ENCODE measurements around the gene ZNF618.
"Not testable (repeated sequence)": the region's sequence is repeated elsewhere in the genome, so short reads cannot be mapped to it uniquely, and the experiment has no call there.

Gene ZNF618

DNA sequence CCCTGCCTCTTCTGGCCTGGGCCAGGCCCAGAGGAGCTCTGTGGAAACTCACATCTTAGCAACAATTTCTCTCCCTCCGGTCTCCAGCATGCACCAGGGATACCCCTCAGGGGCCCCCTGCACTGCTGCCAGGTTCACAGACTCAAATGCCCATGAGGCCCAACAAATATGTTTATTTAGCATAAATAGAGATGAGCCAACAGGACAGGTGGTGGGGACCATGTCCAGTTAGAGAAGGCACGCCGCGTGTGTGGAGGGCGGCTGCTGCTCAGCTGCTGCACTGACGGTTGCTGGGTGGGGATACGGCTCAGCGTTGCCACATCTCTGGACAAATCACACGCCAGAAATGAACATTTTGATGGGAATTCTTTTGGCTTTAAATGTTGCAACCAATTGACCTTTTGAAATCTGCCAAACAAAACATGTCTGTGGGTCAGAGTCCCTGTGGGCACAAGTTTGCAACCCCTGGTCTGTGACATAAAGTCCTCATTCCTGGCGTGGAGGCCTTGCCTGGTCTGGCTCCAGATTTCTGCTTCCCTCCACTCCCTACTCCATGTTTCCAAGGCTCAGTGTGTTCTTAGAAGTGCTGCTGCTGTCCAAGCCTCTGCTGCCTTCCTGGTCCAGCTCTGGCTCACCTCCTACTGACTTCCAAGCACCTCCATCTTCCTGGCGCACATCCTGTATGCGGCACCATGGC is 113.1 kb downstream of the ZNF618 start:
- FAIRE-seq = no peak

DNA sequence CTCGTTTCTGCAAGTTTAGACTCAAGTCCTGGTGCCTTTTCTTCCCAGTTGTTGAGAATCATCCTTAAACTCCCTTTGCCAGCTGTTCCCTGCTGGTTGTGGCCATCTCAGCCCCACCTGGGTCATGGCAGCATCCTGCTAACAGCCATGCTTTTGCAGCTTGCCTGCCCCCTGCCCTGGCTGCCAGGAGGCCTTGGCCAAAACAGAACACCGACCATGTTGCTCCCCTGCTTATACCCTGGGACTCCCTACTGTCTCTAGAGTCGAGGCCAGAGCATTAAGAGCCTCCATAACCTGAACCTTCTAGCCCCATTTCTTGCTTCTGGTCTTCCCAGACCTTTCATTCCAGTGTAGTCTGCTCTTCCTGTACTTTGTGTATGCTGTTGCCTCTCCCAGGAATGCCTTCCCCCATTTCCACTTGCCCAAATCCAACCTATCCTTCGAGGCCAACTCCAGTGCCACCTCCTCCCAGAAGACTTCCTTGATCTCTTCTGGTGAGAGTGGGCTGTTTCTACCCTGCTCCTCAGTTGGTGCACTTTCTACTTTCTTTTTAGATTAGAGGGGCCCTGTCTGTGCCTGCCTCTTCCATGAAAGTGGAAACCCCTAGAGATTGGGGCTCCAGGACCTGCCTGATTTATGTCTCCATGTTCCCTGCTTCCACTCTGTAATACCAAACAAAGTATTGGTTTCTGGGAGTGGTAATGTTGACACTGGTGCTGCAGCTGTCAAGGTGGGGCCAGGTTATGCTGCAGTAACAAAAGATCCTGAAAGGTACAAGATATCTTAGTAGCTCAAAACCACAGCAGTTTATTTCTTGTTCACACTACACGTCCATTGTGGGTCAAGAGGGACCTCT is 113.8 kb downstream of the ZNF618 start:
- FAIRE-seq = no peak

DNA sequence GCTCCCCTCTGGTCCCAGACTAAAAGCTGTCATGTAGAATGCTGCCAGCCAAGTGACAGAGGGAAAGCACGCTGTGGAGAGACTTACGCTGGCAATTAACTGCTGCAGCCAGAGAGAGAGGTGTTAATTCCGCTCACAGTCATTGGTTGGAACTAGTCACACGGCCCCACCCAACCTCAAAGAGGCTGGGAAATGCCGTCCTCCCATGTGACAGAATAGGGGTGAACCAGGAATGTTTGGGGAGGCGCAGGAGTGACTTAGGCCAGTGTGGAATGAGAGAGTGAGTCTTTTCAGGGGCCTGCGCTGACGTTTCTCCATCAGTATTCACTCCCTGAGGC is 114.4 kb downstream of the ZNF618 start:
- FAIRE-seq = no peak

DNA sequence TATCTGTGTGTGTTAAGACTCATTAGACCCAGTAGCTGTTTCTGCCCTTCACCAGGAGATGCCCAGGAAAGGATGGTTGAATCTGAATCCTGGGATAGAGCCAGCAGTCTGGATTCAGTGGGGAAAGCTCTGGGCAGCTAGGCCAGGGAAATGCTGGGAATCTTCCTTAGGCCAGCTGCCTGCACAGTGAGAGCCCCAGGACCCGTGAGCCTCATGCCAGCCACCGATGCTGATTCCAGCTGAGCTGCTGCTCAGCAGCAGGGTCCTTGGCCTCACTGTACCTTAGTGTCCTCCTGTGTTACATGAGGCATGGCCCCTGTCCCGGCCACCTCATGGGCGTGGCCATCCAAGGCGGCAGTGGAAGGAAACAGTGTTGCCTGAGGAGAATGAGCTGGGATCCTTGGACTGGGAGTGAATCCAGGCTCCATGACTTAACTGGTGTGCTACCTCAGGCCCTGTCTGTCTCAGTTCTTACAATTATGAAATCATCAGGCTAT is 114.9 kb downstream of the ZNF618 start:
- FAIRE-seq = no peak

DNA sequence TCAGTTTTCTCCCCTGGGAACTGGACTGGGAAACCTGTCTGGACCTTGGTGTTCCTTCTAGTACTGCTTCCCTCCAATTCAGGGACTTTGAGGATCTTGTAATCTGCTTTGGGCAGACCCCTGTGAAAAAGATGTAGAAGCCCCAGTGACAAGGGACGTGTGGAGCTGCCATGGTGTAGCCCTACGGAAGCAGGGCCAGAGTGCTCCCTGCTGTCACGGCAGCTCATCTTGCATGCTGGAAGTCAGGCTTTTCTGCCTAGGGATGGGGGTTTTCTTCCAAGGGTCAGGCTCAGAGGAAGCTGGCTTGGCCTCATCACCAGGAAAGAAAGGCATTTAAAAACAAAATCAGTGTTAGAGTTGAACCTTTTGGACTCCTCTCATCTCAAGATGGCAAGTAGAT is 115.6 kb downstream of the ZNF618 start:
- no peak for FAIRE-seq

DNA sequence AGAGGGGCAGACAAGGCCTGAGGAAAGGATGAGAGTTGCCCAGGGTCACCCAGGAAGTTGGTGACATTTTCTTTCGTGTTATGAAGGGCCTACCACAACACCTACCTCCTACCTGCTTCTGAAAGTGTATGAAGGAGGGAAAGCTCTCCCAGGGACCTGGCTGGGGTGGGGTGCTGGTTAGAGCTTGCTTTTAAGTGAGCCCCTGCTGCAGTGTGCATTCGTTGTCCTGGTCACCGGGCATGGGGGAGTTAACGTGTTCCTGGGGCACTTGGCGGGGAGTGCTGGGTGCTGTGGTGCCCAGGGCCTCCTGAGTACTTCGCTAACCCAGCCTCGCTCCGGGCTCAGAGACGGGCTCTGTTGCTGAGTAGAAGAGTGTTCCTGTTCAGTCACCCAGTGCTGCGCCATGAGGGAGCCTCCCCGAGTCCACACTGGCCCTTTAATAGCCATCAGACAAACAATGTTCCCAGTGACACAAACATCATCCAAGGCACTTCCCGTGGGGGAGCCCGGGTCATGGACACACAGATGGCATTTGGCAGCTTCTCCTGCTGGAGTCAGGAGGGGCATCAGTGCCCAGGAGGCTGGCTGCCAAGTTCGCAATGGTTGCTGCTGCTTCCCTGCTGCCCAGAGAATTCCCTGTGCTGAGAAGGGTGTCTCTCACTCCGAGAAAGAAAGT is 116.3 kb downstream of the ZNF618 start:
- no peak for FAIRE-seq

DNA sequence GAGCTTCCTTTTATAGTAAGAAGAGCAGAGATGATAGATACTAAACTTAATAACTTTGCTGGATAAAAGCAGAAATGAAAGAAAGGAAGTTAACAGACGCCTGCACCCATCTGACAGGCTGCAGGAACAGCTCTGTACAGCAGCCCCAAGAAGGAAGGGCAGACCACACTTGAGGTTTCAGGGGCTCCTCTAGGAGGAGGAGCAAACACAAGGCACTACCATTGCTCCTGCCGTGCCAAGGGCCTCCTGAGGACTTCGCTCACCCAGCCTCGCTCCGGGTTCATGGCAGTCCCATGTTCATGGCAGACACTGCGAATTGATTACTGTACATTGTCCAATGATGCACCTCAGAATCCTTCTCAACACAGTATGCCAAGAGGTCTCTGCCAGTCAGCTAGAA is 116.9 kb downstream of the ZNF618 start:
- no peak for FAIRE-seq

DNA sequence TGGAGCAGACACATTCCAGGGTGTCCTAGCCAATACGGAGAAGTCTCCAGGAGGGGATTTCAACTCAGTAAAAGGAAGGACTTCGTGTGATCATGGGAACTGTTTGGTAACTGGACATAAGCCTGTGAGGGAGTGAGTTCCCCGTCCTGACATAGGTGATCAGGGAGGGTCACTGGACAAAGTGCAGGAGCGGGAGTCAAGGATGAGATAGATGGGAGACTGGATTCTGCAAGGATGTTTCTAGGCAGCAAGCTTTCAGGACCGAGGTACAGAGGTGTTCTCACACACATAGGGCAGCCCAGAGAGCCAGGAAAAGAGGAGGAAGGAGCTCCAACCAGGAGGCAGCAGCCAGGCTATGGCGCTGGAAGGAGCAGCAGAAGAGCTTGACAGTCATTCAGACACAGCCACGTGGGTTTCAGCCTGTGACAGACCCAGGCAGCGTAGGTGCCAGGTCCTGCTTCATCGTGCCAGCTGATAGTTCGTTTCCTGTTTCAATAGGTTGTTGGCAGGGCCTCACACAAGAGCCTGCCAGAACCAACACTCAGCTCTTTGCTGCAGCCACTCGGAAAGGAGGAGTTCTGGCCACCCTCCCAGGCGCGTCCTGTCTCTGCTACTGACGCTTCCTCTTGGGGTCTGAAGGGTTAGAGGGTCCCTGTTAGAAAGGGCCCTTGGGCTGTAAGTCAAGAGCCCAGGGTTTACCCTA is 117.9 kb downstream of the ZNF618 start:
- no peak for FAIRE-seq

DNA sequence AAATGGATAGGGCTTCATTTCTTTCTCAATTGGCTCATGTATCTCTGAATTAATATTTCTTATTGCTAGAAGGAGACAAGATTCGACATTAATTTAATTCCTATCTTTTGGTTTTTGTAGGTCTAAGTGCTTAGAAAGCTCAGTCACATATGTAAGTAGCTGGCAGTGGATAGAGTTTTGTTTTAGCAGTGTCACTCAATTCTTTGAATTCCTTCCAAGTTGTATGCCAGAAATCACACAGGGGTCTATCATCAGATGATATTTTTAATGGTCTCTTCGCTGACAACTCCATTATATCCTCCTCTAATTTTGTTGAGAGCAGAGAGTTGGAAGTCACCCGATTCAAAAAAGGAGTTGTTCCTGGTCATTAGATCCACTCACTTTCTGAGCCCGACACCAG is 119.3 kb downstream of the ZNF618 start:
- FAIRE-seq = no peak

DNA sequence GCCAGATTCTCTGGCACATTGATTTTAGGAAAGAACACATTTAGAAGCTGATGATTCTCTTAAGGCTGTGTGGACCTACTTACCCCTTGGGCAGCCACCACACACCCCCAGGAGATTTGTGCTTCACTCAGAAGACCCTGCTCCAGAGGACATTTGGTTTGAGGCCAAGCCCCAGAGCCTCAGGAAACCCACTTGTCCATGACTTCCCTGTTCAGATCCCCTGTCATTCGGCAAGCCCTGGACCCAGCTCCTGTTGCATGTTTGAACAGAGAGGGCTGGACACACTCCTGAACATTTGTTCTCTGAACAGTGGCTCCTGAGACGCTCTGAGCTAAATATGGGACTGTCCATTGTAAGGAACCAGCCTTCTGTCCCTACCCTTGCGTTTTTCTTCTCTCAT is 119.9 kb downstream of the ZNF618 start:
- FAIRE-seq = no peak

DNA sequence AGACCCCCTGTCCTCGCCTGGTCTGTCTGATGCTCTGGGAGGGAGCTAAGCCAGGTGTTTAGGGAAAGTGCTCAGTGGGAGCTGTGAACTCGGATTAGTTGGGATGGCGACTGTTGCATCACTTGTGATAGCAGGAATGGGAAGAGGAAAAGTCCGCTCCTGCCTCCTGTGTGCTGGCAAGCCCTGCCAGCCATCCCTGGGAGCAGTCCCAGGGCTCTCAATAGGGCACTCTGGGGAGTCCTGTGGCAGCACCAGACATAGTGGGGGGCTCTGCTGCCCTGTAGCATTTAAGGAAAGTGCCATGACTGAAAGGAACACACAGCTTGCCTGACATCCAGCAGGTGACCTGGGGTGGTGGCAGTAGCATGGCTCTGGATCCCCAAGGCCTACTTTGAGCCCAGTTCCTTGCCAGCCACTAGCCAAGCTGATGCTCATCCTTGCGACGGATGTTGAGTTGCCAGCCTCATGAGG is 120.5 kb downstream of the ZNF618 start:
- FAIRE-seq = no peak

DNA sequence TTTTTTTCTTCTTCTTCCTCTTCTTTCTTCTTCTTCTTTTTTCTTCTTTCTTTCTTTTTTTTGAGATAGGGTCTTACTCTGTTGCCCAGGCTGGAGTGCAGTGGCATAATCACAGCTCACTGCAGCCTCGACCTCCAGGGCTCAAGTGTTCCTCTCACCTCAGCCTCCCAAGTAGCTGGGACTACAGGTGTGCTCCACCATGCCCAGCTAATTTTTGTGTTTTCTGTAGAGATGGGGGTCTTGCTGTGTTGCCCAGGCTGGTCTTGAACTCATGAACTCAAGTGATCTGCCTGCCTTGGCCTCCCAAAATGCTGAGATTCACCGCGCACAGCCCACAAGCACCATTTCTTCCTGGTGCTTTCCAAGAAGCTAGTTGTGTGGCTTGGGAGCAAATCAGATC is 121.0 kb downstream of the ZNF618 start:
- FAIRE-seq = not testable (repeated sequence)

DNA sequence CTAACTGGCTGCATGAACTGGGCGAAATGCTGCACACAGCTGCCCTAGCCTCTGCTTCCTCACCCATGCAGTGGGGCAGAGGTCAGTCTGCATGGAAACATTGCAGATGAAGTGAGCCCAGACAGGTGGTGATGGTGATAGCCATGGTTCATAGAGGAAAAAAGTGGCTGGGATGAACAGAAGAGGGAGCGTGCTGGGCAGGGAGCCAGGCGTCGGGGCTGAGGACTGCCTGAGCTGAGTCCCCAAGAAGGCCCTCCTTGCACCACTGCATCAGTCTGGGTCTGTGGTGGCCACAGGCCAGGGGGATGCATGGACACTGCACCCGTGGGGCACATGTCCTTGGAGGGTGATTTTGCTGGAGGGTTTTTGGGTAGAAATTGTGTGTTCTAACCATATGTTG is 121.5 kb downstream of the ZNF618 start:
- FAIRE-seq = no peak

DNA sequence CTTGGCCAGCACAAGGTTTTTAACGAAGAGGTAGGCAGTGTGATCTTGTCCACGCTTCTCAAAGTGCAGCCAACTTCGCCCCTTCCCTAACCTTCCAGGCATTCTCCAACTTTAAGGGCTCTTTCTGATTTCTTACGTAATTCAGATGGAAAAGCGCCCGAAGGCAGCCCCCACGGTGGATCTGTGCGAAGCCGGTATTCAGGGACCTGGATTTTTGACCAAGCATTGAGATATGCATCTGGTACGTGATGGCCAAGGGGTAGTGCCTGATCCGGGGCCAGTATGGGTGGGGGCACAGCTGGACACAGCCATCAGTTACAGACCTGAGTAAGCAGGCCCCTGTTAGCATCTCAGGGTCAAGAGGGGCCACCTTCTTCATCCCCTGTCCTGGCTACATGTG is 122.0 kb downstream of the ZNF618 start:
- no peak for FAIRE-seq

DNA sequence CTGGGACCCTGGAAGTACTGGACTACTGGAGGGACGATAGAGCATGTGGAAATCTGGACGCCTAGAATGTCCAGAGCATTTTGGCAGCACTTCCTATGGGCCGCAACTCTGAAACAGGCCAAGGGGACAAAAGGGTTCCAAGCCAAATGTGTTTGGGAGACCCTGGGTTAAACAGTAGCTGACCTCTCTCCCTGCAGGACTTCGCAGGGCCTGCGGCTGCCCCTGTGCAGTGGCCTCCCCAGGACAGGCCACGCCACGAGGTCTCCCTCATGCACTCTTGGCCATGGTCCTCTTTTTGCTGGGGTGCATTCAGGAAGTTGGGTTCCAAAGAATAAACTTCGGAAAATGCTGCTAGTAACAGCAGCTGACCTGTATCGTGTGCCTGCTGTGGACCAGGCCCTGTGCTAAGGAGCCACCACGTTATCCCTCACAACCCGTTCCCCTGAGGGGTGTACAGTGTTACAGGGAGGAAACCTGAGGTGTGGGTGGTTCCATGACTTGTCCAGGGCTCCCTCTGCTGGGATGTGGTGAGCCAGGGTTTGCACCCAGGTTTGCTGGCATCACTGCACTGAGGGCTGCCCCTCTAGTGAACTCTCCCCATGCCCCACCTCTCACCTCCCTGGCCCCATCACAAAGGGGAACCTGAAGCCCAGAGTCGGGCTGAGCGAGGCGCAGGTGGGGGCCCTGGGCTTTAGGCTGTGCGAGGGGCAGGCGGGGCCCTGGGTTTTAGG is 122.6 kb downstream of the ZNF618 start:
- FAIRE-seq = no peak

DNA sequence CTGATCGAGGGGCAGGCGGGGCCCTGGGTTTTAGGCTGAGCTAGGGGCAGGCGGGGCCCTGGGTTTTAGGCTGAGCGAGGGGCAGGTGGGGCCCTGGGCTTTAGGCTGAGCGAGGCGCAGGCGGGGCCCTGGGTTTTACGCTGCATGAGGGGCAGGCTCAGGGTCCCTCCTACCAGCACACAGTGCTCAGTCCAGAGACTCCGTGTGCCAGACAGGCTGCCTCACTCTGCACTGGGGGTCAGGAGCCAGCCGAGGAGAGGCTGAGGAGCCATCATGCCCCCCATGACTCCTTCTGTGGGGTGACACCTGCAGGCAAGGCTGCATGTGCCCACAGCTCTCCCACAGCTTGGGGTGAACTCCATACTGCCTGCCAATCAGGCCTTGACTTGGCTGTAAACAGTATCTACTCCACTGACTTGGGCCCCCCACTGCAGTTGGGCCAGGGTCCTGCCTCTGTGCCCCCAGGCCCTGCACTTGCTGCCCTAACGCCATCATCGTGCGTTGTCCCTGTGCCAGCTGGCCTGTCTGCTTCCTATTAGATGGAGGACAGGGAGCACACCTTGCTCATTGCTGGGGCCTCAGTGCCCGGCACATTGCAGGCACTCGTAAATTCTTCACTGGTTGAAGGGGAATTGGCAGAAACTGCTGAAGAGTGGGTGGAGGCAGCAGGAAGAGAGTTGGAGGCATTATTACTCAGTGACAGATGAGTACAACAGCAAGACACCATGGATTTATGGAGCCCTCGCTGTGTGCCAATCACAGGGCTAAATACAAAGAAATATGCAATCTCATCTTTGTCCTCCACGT is 123.3 kb downstream of the ZNF618 start:
- FAIRE-seq = no peak

DNA sequence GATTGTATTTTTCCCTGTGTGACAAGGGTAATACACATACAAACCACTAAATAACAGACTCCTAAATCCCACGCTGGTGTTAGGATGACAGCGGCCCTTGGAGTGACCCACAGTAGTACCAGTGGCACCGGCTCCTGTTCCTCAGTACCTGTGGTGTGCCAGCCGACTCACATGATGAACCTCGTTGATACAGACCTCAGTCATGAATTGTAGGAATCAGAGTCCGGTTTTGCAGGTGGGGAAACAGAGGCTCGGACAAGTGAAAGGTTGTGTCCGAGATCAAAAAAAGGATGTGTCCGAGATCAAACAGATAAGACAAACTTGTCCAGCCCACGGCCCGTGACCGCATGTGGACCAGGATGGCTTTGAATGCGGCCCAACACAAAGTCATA is 124.0 kb downstream of the ZNF618 start:
- no peak for FAIRE-seq

DNA sequence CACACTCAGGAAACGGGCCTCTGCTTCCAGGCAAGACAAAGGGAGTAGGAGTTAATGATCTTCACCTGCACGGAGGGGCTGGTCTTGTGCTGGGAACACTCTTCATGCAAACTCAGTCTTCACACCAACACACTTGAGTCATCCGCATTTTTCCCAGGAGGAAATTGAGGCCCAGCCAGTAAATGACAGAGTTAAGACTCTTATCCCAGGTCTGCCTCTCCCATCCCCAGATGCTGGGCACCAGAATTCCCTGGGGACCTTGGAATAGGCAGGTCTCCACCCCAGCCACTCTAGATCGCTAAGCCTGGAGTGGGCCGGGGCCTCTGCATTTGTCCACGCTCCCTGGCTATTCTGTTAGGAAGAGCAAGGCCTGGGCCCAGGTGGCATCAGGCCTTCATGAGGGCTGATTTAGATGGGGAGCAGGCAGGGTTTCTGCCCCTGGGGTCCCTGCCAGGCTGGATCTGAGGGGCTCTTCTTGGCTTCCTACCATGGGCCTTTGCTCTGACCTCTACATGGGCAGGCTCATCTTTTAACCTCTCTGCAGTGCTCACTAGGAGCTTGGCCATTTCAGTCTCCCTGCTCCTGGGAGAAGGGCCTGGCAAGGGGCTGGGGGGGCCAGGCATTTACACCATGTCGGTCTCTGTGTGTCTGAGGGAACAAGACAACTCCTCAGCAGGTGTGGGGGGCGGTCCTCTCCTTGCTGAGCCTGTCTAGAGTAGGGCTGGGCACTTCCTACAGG is 124.7 kb downstream of the ZNF618 start:
- FAIRE-seq = no peak

DNA sequence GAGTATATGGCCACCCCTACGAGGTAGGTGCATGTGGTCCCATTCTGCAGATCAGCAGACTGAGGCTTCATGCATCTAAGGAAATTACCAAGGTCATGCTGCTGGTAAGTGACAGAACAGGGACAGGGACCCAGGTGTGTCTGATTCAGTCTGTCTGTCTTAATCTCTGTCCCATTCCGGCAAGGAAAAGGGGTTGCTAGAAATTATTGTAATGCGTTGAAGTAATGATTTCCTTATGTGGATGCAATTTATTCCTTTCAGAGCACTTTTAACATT is 125.2 kb downstream of the ZNF618 start:
- FAIRE-seq = no peak

DNA sequence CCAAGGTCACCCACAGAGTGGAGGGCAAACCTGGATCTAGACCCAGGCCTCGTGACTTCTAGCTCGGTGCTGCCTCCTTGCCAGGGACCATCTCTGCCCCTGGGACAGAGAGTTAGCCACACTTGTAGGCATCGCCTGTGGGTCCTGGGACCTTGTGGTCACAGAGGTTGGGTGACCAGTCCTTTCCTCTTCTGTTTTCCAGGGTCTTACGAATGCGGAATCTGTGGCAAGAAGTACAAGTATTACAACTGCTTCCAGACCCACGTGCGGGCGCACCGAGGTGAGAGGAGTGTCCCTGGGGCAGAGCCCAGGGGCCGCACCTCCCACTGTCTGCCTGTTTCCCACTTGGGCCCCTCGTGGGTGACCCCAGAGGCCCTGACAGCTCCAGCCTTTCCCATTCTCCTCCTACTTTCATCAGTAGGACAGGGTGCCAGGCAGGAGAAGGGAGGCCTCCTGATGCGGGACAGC is 125.7 kb downstream of the ZNF618 start:
- no peak for FAIRE-seq

All from colon (tissue), 2 donors.